HepG2 (cell line): ENCODE results near the gene CLASP2. TPM values are rescaled to one million over a fixed set of nuclear protein-coding genes. Genes with fewer than 3 reads are reported as not detected.

ENCODE experiments used
- CEBPG ChIP-seq: IDR thresholded peaks from 2 replicates; pipeline ENCODE4 v1.6.1; 2016
- DNMT1 ChIP-seq: sonication (generic); formaldehyde crosslinking; IDR thresholded peaks from 2 replicates; pipeline ENCODE4 v1.5.1; 2020; ENCODE audit warnings: mild to moderate bottlenecking, missing genetic modification reagents
- ELF4 ChIP-seq: sonication (generic); formaldehyde crosslinking; IDR thresholded peaks from 2 replicates; pipeline ENCODE4 v1.5.0; 2020; ENCODE audit warnings: missing genetic modification reagents, mild to moderate bottlenecking, moderate library complexity, borderline replicate concordance
- FOXA3 ChIP-seq: IDR thresholded peaks from 2 replicates; pipeline ENCODE4 v1.6.1; 2016; ENCODE audit warnings: missing genetic modification reagents, missing compliant biosample characterization
- HCFC1 ChIP-seq: fragments of 150-350 bp; IDR thresholded peaks from 2 replicates; pipeline ENCODE4 v1.6.1; 2014; ENCODE audit warnings: low read depth, low read length
- HDAC2 ChIP-seq: sonication (generic); formaldehyde crosslinking; IDR thresholded peaks from 2 replicates; pipeline ENCODE4 v1.4.0; 2020; ENCODE audit warnings: missing genetic modification reagents
- NFIB ChIP-seq: sonication (generic); formaldehyde crosslinking; IDR thresholded peaks from 2 replicates; pipeline ENCODE4 v1.9.0; 2021; ENCODE audit warnings: missing genetic modification reagents, mild to moderate bottlenecking, borderline replicate concordance
- POGZ ChIP-seq: sonication (generic); formaldehyde crosslinking; IDR thresholded peaks from 2 replicates; pipeline ENCODE4 v1.4.0; 2020; ENCODE audit warnings: mild to moderate bottlenecking, missing genetic modification reagents
- RARA ChIP-seq: IDR thresholded peaks from 2 replicates; pipeline ENCODE4 v1.6.1; 2016; ENCODE audit warnings: missing genetic modification reagents, missing compliant biosample characterization
- SRSF1 ChIP-seq: fragments of 200-400 bp; formaldehyde crosslinking; optimal IDR thresholded peaks from 2 replicates; pipeline ENCODE3; 2017; ENCODE audit warnings: mild to moderate bottlenecking, low read depth, low read length, moderate library complexity
- ZKSCAN1 ChIP-seq: fragments of 150-350 bp; IDR thresholded peaks from 2 replicates; pipeline ENCODE4 v1.6.1; 2014; ENCODE audit warnings: low read length
- ZNF124 ChIP-seq: sonication (generic); formaldehyde crosslinking; IDR thresholded peaks from 2 replicates; pipeline ENCODE4 v1.4.0; 2020; ENCODE audit warnings: missing genetic modification reagents
- ZNF317 ChIP-seq: sonication (generic); formaldehyde crosslinking; IDR thresholded peaks from 2 replicates; pipeline ENCODE4 v1.5.0; 2020; ENCODE audit warnings: mild to moderate bottlenecking, missing genetic modification reagents
- ZNF33A ChIP-seq: sonication (generic); formaldehyde crosslinking; IDR thresholded peaks from 2 replicates; pipeline ENCODE4 v1.5.1; 2020; ENCODE audit warnings: missing genetic modification reagents, mild to moderate bottlenecking, moderate library complexity, borderline replicate concordance
- ZNF557 ChIP-seq: sonication (generic); formaldehyde crosslinking; IDR thresholded peaks from 2 replicates; pipeline ENCODE4 v1.4.0; 2020; ENCODE audit warnings: missing genetic modification reagents
- ZNF660 ChIP-seq: sonication (generic); formaldehyde crosslinking; IDR thresholded peaks from 2 replicates; pipeline ENCODE4 v1.5.1; 2020; ENCODE audit warnings: mild to moderate bottlenecking, low read depth, missing genetic modification reagents, borderline replicate concordance
- polyA plus RNA-seq, 8 experiments: library from polyadenylated mRNA; depleted of rRNA in 3 of 8; stranded (reverse) in 7 of 8; unstranded in 1 of 8; fragments of >200 nt; fragmentation: Illumina TruSeq in 4 of 8; extraction: Trizol in 4 of 8; gene quantifications; 2 replicates each; pipeline versions ENCODE4 v1.2.1 to v1.2.3, GENCODE V29; 2011 to 2016; ENCODE audit warnings: low read depth in 4 of 8, missing spikeins in 1 of 8, mixed read lengths in 1 of 8; ENCODE audit not compliant: insufficient read depth in 1 of 8
- total RNA-seq, 5 experiments: library from RNA; depleted of rRNA; stranded (reverse); fragments of >200 nt; fragmentation: Illumina TruSeq; extraction: Trizol; gene quantifications; 2 replicates each; pipeline ENCODE4 v1.2.3, GENCODE V29; 2016; ENCODE audit warnings: low read depth in 1 of 5
- TF ChIP-seq, protein P1 (sequence below): sonication (generic); formaldehyde crosslinking; IDR thresholded peaks from 2 replicates; pipeline ENCODE4 v1.5.0; 2020; ENCODE audit warnings: mild to moderate bottlenecking, missing genetic modification reagents
- TF ChIP-seq, protein P2 (sequence below): sonication (generic); formaldehyde crosslinking; IDR thresholded peaks from 2 replicates; pipeline ENCODE4 v1.8.0; 2022; ENCODE audit warnings: missing genetic modification reagents, mild to moderate bottlenecking, inconsistent platforms, borderline replicate concordance
- TF ChIP-seq, protein P3 (sequence below): IDR thresholded peaks from 2 replicates; pipeline ENCODE4 v1.4.0; 2020; ENCODE audit warnings: mild to moderate bottlenecking, missing genetic modification reagents
- TF ChIP-seq, protein P4 (sequence below): sonication (generic); formaldehyde crosslinking; IDR thresholded peaks from 2 replicates; pipeline ENCODE4 v1.5.0; 2020; ENCODE audit warnings: mild to moderate bottlenecking, missing genetic modification reagents, moderate library complexity
- TF ChIP-seq, protein P5 (sequence below): sonication (generic); formaldehyde crosslinking; IDR thresholded peaks from 2 replicates; pipeline ENCODE4 v1.5.0; 2020; ENCODE audit warnings: missing genetic modification reagents, mild to moderate bottlenecking, borderline replicate concordance

The CLASP2 gene
- total and polyA plus RNA-seq, 2 of the 13 experiments (the other 11 are each of a cell fraction or from before 2014, with no cell fraction given): 15.7 to 34.8 TPM

DNA sequence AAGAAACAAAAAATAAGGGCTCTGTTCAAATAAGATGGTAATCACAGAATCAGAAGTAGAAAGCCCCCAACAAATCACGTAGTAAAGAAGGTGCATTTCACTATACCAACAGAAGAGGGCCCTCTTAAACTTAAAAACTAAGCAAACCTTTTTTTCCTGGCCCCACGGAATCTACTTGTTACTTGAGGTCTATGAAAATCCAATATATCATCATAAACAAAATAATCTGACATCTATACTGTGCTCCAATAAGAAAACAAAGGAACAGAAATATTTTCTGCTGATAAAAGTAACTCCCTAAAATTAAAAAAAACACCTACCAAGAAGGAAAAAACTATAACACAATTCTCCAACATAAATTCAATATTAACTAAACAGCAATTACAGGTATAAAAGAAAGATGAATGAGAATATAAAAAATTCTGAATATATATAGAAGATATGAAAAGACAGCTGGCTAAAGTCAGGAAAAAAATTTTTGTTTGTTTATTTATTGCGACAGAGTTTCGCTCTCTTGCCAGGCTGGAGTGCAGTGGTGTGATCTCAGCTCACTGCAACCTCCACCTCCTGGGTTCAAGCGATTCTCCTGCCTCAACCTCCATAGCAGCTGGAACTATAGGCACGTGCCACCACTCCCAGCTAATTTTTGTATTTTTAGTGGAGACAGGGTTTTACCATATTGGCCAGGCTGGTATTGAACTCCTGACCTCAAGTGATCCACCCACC is 81.8 kb downstream of the CLASP2 start (continued):
- TF ChIP-seq, protein P1, sequence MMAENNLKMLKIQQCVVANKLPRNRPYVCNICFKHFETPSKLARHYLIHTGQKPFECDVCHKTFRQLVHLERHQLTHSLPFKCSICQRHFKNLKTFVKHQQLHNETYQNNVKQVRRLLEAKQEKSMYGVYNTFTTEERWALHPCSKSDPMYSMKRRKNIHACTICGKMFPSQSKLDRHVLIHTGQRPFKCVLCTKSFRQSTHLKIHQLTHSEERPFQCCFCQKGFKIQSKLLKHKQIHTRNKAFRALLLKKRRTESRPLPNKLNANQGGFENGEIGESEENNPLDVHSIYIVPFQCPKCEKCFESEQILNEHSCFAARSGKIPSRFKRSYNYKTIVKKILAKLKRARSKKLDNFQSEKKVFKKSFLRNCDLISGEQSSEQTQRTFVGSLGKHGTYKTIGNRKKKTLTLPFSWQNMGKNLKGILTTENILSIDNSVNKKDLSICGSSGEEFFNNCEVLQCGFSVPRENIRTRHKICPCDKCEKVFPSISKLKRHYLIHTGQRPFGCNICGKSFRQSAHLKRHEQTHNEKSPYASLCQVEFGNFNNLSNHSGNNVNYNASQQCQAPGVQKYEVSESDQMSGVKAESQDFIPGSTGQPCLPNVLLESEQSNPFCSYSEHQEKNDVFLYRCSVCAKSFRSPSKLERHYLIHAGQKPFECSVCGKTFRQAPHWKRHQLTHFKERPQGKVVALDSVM: peak; percentile 92
- TF ChIP-seq ZNF660 (CRISPR knock-in tag) (no peak), HCFC1 (no peak), ELF4 (CRISPR knock-in tag) (no peak), FOXA3 (peak; percentile 51; the same call in 1 of the 2 replicates), ZNF317 (CRISPR knock-in tag) (no peak), HDAC2 (CRISPR knock-in tag) (no peak), CEBPG (CRISPR knock-in tag) (peak; percentile 73), ZNF557 (no peak), ZNF124 (no peak), NFIB (CRISPR knock-in tag) (no peak), ZNF33A (CRISPR knock-in tag) (no peak), RARA (CRISPR knock-in tag) (0 out of 2 replicates have a peak, but pooled peaks have one; percentile 5), POGZ (CRISPR knock-in tag) (peak; percentile 63), ZKSCAN1 (no peak), DNMT1 (CRISPR knock-in tag) (no peak), SRSF1 (no peak)
- TF ChIP-seq, protein P2, sequence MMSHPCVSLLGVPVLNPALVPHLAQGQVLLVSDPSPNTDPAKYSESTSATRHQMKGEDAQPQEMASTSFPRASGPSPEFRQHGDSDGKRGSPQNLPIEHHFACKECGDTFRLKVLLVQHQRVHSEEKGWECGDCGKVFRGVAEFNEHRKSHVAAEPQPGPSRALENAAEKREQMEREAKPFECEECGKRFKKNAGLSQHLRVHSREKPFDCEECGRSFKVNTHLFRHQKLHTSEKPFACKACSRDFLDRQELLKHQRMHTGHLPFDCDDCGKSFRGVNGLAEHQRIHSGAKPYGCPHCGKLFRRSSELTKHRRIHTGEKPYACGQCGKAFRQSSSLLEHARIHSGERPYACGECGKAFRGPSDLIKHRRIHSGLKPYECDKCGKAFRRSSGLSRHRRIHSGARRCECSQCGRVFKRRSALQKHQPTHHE (CRISPR knock-in tag): no peak
- TF ChIP-seq, protein P3, sequence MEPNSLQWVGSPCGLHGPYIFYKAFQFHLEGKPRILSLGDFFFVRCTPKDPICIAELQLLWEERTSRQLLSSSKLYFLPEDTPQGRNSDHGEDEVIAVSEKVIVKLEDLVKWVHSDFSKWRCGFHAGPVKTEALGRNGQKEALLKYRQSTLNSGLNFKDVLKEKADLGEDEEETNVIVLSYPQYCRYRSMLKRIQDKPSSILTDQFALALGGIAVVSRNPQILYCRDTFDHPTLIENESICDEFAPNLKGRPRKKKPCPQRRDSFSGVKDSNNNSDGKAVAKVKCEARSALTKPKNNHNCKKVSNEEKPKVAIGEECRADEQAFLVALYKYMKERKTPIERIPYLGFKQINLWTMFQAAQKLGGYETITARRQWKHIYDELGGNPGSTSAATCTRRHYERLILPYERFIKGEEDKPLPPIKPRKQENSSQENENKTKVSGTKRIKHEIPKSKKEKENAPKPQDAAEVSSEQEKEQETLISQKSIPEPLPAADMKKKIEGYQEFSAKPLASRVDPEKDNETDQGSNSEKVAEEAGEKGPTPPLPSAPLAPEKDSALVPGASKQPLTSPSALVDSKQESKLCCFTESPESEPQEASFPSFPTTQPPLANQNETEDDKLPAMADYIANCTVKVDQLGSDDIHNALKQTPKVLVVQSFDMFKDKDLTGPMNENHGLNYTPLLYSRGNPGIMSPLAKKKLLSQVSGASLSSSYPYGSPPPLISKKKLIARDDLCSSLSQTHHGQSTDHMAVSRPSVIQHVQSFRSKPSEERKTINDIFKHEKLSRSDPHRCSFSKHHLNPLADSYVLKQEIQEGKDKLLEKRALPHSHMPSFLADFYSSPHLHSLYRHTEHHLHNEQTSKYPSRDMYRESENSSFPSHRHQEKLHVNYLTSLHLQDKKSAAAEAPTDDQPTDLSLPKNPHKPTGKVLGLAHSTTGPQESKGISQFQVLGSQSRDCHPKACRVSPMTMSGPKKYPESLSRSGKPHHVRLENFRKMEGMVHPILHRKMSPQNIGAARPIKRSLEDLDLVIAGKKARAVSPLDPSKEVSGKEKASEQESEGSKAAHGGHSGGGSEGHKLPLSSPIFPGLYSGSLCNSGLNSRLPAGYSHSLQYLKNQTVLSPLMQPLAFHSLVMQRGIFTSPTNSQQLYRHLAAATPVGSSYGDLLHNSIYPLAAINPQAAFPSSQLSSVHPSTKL (CRISPR knock-in tag): peak; percentile 44
- TF ChIP-seq, protein P4, sequence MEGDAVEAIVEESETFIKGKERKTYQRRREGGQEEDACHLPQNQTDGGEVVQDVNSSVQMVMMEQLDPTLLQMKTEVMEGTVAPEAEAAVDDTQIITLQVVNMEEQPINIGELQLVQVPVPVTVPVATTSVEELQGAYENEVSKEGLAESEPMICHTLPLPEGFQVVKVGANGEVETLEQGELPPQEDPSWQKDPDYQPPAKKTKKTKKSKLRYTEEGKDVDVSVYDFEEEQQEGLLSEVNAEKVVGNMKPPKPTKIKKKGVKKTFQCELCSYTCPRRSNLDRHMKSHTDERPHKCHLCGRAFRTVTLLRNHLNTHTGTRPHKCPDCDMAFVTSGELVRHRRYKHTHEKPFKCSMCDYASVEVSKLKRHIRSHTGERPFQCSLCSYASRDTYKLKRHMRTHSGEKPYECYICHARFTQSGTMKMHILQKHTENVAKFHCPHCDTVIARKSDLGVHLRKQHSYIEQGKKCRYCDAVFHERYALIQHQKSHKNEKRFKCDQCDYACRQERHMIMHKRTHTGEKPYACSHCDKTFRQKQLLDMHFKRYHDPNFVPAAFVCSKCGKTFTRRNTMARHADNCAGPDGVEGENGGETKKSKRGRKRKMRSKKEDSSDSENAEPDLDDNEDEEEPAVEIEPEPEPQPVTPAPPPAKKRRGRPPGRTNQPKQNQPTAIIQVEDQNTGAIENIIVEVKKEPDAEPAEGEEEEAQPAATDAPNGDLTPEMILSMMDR (CRISPR knock-in tag): peak; percentile 62
- TF ChIP-seq, protein P5, sequence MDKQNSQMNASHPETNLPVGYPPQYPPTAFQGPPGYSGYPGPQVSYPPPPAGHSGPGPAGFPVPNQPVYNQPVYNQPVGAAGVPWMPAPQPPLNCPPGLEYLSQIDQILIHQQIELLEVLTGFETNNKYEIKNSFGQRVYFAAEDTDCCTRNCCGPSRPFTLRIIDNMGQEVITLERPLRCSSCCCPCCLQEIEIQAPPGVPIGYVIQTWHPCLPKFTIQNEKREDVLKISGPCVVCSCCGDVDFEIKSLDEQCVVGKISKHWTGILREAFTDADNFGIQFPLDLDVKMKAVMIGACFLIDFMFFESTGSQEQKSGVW (CRISPR knock-in tag): no peak
